Measurements from ENCODE around the gene MUC5AC. TPM values are rescaled to one million over a fixed set of nuclear protein-coding genes. Genes with fewer than 3 reads are reported as not detected.
A peak's percentile ranks its signal among the peaks of the same experiment; 100 is the strongest.

The MUC5AC gene
- total RNA-seq, 2 donors from 2014 or later = not detected

- no peak for ATAC-seq
- DNase-seq = peak in 1 of 3 donors; percentile 5
- Mint-ChIP-seq H3K4me1 (no peaks in the 10 kb centered on the region), H3K27me3 (peaks cover 7% of the 10 kb centered on the region), H3K36me3 (ENCODE audit: low read depth) (no peaks in the 10 kb centered on the region), H3K4me3 (no peak within 1 kb of the TSS), H3K27ac (no peak within 1 kb of the TSS)
- no peaks in the 10 kb centered on the region for H3K9me3 ChIP-seq (ENCODE audit: control insufficient read depth, low read length, poor library complexity, severe bottlenecking)
These were observed 65.0 kb downstream of the MUC5AC start, which contains the start of gene MUC5B for GRCh38 chr11:1222491-1223345. TSS of gene MUC5B (plus strand) at chr11:1223066. CDS start at chr11:1223124, 58 bp downstream.

DNA sequence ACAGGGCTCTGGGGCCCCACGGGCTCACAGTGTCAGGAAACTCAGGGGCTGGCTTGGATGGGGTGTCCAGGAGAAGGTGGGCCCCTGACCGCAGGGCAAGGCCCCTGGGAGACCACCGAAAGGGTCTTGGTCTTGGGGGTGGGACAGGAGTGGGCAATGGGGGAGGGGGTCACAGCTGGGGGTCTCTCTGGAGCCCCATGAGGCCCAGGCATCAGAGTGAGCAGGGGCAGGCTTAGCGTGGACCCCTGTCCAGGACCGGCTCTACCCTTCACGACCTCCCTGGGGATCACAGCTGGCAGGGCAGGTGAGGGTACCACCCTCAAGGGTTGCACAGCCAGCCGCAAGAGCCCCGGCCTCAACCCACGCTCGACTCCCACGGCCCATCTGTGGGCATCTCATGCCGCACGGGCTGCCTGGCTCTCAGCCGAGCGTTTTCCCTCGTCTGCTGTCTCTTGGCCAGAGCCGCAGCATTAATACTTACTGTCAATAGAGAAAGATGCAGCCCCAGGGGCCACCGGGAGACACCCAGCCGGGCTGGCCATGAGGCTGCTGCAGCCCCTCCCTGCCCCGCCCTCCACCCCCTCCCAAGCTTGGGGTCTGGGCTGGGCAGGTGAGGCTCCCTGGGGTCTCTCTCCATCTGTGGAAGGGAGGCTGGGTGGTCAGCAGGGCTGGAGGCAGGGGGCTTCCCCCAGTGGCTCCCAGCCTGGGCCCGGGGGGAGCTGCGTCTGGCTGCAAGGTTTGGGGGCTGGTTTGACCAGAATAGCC, 65.8 kb downstream of the MUC5AC start:
- DNase-seq (peak in 1 of 3 donors; percentile 4), ATAC-seq (no peak)
- no peaks in the 10 kb centered on the region for H3K36me3 Mint-ChIP-seq (ENCODE audit: low read depth)
- no peaks in the 10 kb centered on the region for H3K4me1 Mint-ChIP-seq
- no peaks in the 10 kb centered on the region for H3K9me3 ChIP-seq (ENCODE audit: control insufficient read depth, low read length, poor library complexity, severe bottlenecking)
- H3K4me3 Mint-ChIP-seq = no peak overlapping the region
- H3K27ac Mint-ChIP-seq = no peak overlapping the region
- peaks cover 7% of the 10 kb centered on the region for H3K27me3 Mint-ChIP-seq

DNA sequence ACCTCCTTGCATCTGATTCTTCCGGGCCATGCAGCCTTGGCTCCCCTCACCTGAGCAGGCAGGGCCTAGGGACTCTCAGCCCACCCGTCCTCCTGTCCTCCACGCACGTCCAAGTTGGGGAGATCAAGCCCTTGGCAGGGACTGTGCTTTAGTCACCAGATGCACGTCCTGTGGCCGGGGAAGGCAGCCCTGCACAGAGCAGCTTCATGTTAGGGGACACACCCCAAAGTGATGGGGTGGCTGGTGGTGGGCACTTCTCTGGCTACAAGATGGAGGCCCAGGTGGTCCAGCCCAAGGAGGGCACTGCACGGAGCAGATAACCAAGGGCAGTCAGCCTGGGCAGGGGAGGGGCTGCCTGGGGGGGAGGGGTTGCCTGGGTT, 66.3 kb downstream of the MUC5AC start:
- no peaks in the 10 kb centered on the region for H3K4me1 Mint-ChIP-seq
- DNase-seq (no peak), ATAC-seq (no peak)
- H3K9me3 ChIP-seq (ENCODE audit: control insufficient read depth, low read length, poor library complexity, severe bottlenecking) = no peaks in the 10 kb centered on the region
- H3K27ac Mint-ChIP-seq = no peak overlapping the region
- no peaks in the 10 kb centered on the region for H3K36me3 Mint-ChIP-seq (ENCODE audit: low read depth)
- peaks cover 7% of the 10 kb centered on the region for H3K27me3 Mint-ChIP-seq
- H3K4me3 Mint-ChIP-seq = no peak overlapping the region

- H3K36me3 Mint-ChIP-seq (ENCODE audit: low read depth) = no peaks in the 10 kb centered on the region
- no peak overlapping the region for H3K4me3 Mint-ChIP-seq
- H3K27me3 Mint-ChIP-seq = peaks cover 7% of the 10 kb centered on the region
- no peaks in the 10 kb centered on the region for H3K4me1 Mint-ChIP-seq
- ATAC-seq = no peak
- H3K9me3 ChIP-seq (ENCODE audit: control insufficient read depth, low read length, poor library complexity, severe bottlenecking) = no peaks in the 10 kb centered on the region
- DNase-seq = peak in 1 of 3 donors; percentile 5
- H3K27ac Mint-ChIP-seq = no peak overlapping the region
These were observed 67.0 kb downstream of the MUC5AC start for GRCh38 chr11:1224491-1225385.

DNA sequence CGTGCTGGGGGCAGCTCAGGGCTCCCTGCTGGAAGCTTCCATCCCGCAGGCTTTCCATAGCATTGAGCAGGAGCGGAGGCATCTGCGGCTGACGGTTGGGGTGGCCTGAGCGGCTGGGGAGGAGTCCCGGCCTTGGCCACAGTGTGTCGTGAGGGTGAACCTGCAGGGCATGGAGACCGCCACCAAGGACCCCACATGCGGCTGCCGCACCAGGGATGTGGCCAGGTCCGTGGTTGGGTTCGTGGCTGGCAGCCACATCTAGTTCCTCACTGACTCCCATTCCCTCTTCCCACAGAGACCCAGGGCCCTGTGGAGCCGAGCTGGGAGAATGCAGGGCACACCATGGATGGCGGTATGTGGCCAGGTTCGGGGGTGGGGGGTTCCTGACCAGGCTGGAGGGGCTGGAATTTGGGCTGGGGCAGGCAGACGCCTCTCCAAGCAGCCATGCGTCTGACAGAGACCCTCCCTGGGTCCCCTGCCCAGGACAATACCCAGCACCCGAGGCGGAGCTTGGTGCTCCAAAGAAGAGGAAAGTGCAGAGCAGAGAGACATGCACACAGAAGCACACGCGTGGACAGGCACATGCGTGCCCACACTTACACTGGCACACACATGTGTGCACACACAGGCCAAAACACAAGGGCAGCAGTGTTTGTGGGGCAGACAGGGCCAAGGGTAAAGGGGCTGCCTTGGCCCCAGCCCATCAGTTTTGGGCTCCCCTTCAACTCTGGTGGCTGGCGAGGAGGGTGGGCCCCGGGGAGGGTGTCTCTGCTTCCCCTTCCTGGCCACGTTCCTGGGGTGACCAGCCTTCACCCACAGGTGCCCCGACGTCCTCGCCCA, 67.9 kb downstream of the MUC5AC start:
- H3K9me3 ChIP-seq (ENCODE audit: control insufficient read depth, low read length, poor library complexity, severe bottlenecking) = no peaks in the 10 kb centered on the region
- ATAC-seq (no peak), DNase-seq (no peak)
- Mint-ChIP-seq H3K4me3 (no peak overlapping the region), H3K27ac (no peak overlapping the region), H3K27me3 (peaks cover 7% of the 10 kb centered on the region), H3K36me3 (ENCODE audit: low read depth) (no peaks in the 10 kb centered on the region), H3K4me1 (no peaks in the 10 kb centered on the region)

DNA sequence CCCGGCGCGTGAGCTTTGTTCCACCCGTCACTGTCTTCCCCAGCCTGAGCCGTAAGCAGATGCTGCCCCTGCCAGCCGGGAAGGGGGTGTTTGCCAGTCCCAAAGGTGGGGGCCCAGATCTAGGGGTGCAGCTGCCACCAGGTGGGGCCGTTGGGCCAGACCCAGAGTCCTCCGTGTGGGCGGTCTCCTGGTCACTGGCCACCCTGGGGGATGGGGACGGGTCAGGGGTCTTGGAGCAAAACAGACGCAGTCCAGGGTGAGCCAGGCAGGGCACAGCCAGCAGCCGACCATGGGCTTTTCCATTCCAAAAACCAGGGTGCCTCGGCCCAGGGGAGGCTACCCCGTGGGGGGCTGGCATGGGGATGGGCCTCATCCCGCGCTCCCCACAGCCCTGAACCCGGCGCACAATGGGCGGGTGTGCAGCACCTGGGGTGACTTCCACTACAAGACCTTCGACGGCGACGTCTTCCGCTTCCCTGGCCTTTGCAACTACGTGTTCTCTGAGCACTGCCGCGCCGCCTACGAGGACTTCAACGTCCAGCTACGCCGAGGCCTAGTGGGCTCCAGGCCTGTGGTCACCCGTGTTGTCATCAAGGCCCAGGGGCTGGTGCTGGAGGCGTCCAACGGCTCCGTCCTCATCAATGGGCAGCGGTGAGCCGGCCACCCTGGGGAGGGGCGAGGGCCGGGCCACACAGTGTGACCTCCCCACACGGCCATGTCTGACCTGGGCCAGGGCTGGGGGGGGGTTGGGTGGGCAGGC, 68.7 kb downstream of the MUC5AC start:
- no peaks in the 10 kb centered on the region for H3K4me1 Mint-ChIP-seq
- no peak overlapping the region for H3K4me3 Mint-ChIP-seq
- H3K27ac Mint-ChIP-seq = no peak overlapping the region
- ATAC-seq = no peak
- peak in 1 of 3 donors; percentile 9 for DNase-seq
- peaks cover 3% of the 10 kb centered on the region for H3K27me3 Mint-ChIP-seq
- H3K36me3 Mint-ChIP-seq (ENCODE audit: low read depth) = no peaks in the 10 kb centered on the region
- no peaks in the 10 kb centered on the region for H3K9me3 ChIP-seq (ENCODE audit: control insufficient read depth, low read length, poor library complexity, severe bottlenecking)

DNA sequence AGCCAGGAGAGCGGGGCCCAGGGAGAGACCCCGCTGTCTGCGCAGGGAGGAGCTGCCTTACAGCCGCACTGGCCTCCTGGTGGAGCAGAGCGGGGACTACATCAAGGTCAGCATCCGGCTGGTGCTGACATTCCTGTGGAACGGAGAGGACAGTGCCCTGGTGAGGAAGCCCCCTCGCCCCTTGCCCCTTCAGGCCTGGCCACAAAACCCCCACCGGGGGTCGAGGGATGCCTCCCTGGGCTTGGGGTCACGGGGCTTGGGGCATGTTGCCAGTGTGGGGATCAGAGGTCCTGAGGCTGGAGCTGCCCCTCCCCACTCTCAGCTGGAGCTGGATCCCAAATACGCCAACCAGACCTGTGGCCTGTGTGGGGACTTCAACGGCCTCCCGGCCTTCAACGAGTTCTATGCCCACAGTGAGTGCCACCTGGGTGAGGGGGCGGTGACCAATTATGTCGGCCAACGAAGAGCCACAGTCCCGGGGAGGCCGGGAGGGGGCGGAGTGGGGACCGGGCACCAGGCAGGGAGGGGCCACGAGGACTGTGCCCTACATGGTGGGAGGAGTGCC, 69.3 kb downstream of the MUC5AC start:
- H3K9me3 ChIP-seq (ENCODE audit: control insufficient read depth, low read length, poor library complexity, severe bottlenecking) = no peaks in the 10 kb centered on the region
- Mint-ChIP-seq H3K27me3 (no peaks in the 10 kb centered on the region), H3K36me3 (ENCODE audit: low read depth) (no peaks in the 10 kb centered on the region), H3K27ac (no peak overlapping the region), H3K4me3 (no peak overlapping the region), H3K4me1 (no peaks in the 10 kb centered on the region)
- DNase-seq (no peak), ATAC-seq (no peak)

GRCh38 chr11:1227551-1228100, 69.9 kb downstream of the MUC5AC start:
- H3K4me3 Mint-ChIP-seq = no peak overlapping the region
- H3K27ac Mint-ChIP-seq = no peak overlapping the region
- no peaks in the 10 kb centered on the region for H3K4me1 Mint-ChIP-seq
- no peak for ATAC-seq
- H3K9me3 ChIP-seq (ENCODE audit: control insufficient read depth, low read length, poor library complexity, severe bottlenecking) = no peaks in the 10 kb centered on the region
- H3K27me3 Mint-ChIP-seq = no peaks in the 10 kb centered on the region
- H3K36me3 Mint-ChIP-seq (ENCODE audit: low read depth) = no peaks in the 10 kb centered on the region
- peak in 1 of 3 donors; percentile 7 for DNase-seq

DNA sequence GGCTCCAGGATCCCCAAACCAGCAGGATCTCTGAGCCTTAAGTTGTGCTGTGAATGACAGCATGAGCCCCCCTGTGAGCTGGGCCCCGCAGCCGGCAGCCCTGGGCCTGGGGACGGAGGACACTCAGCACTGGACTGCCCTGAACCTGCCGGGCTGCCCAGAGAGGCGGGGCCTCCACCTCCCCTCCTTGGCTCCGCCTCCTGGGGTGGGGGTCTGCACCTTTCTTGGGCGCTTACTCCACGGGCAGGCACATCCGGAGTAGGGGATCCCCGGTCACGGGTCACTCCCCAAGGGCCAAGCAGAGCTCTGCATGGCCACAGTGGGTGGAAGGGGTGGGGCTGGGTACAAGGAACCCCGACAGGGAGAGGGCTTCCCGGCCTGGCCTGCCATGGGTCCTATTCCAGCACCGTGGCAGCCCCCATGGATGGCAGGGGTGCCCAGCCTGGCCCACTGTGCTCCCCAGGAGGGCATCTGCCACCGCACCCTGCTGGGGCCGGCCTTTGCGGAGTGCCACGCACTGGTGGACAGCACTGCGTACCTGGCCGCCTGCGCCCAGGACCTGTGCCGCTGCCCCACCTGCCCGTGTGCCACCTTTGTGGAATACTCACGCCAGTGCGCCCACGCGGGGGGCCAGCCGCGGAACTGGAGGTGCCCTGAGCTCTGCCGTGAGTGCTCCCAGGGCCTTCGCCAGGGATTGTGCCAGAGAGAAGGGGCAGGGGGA, 70.5 kb downstream of the MUC5AC start:
- Mint-ChIP-seq H3K27me3 (no peaks in the 10 kb centered on the region), H3K4me1 (no peaks in the 10 kb centered on the region), H3K36me3 (ENCODE audit: low read depth) (no peaks in the 10 kb centered on the region), H3K27ac (no peak overlapping the region), H3K4me3 (no peak overlapping the region)
- peak in 1 of 3 donors; percentile 10 for DNase-seq
- H3K9me3 ChIP-seq (ENCODE audit: control insufficient read depth, low read length, poor library complexity, severe bottlenecking) = no peaks in the 10 kb centered on the region
- ATAC-seq = no peak

DNA sequence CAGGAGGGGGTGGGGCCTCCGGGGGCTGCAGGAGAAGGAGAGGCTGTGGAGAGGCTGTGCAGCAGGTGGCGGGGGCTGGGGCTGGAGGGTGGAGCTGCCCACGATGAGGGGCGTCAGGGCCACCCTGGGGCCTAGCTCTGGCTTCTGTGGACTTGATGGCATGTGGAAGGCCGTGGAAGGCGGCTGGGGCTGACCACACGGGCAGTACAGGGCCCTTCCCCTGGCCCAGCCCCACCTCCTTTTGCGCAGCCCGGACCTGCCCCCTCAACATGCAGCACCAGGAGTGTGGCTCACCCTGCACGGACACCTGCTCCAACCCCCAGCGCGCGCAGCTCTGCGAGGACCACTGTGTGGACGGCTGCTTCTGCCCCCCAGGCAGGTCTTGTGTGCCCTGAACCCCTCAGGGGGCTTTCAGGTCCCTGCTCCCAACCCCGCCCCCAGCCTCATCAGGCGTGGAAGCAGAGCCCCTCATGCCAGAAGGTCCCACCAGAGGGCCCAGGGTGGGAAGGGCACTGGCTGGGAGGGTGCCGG, 71.2 kb downstream of the MUC5AC start:
- DNase-seq (peak in 1 of 3 donors; percentile 4), ATAC-seq (no peak)
- H3K4me1 Mint-ChIP-seq = no peaks in the 10 kb centered on the region

More for the DNA sequence above, 71.2 kb downstream of the MUC5AC start:
- Mint-ChIP-seq H3K27ac (no peak overlapping the region), H3K4me3 (no peak overlapping the region), H3K36me3 (ENCODE audit: low read depth) (no peaks in the 10 kb centered on the region), H3K27me3 (no peaks in the 10 kb centered on the region)
- H3K9me3 ChIP-seq (ENCODE audit: control insufficient read depth, low read length, poor library complexity, severe bottlenecking) = no peaks in the 10 kb centered on the region
